ENCODE measurements around the gene RBM17. TPM values are rescaled to one million over a fixed set of nuclear protein-coding genes. Genes with fewer than 3 reads are reported as not detected.

Gene RBM17
- total RNA-seq, 1 donor from 2014 or later, result 113 TPM

- TF ChIP-seq, protein P1, sequence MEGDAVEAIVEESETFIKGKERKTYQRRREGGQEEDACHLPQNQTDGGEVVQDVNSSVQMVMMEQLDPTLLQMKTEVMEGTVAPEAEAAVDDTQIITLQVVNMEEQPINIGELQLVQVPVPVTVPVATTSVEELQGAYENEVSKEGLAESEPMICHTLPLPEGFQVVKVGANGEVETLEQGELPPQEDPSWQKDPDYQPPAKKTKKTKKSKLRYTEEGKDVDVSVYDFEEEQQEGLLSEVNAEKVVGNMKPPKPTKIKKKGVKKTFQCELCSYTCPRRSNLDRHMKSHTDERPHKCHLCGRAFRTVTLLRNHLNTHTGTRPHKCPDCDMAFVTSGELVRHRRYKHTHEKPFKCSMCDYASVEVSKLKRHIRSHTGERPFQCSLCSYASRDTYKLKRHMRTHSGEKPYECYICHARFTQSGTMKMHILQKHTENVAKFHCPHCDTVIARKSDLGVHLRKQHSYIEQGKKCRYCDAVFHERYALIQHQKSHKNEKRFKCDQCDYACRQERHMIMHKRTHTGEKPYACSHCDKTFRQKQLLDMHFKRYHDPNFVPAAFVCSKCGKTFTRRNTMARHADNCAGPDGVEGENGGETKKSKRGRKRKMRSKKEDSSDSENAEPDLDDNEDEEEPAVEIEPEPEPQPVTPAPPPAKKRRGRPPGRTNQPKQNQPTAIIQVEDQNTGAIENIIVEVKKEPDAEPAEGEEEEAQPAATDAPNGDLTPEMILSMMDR (IDR thresholded peaks at IDR 0.05; ENCODE audit: unreplicated experiment), result no peak
- Mint-ChIP-seq H3K27me3 (ENCODE audit: unreplicated experiment) (peaks cover 2% of the 10 kb centered on the region), H3K9me3 (ENCODE audit: unreplicated experiment) (no peaks in the 10 kb centered on the region), H3K4me1 (ENCODE audit: unreplicated experiment) (peaks cover 7% of the 10 kb centered on the region), H3K27ac (ENCODE audit: unreplicated experiment) (no peak overlapping the region), H3K36me3 (ENCODE audit: low read depth, unreplicated experiment) (no peaks in the 10 kb centered on the region), H3K4me3 (ENCODE audit: unreplicated experiment) (no peak overlapping the region)
- no peak for DNase-seq (ENCODE audit: low spot score)
Measured at GRCh38 chr10:6067457-6067856, 21.4 kb upstream of the RBM17 start.

- peaks cover 7% of the 10 kb centered on the region for H3K4me1 Mint-ChIP-seq (ENCODE audit: unreplicated experiment)
- no peak overlapping the region for H3K4me3 Mint-ChIP-seq (ENCODE audit: unreplicated experiment)
- H3K9me3 Mint-ChIP-seq (ENCODE audit: unreplicated experiment), result no peaks in the 10 kb centered on the region
- TF ChIP-seq, protein P1 (IDR thresholded peaks at IDR 0.05; ENCODE audit: unreplicated experiment), result no peak
- no peak for DNase-seq (ENCODE audit: low spot score)
- peaks cover 2% of the 10 kb centered on the region for H3K27me3 Mint-ChIP-seq (ENCODE audit: unreplicated experiment)
- H3K27ac Mint-ChIP-seq (ENCODE audit: unreplicated experiment), result no peak overlapping the region
- no peaks in the 10 kb centered on the region for H3K36me3 Mint-ChIP-seq (ENCODE audit: low read depth, unreplicated experiment)
Measured at GRCh38 chr10:6068006-6068405, 20.8 kb upstream of the RBM17 start.

DNA sequence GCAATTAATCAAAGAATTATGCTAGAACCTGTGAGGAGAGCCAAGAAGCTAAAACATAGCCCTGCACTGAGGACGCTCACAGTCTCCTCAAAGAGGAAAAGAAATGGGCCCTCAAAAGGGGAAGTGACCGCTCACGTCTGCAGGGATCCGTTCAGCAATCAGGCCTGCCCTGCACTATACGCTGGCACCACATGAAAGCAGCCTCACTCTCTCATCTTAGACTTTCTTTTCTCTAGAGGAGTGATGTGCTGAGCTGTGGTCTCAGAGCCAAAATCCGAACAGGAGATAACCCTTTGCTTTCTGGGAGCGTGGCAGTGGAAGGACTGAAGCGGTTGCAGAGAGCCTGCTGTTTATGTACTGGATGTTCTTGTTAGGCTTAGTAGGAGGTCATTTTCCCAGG lies 20.4 kb upstream of the RBM17 start:
- Mint-ChIP-seq H3K9me3 (ENCODE audit: unreplicated experiment) (no peaks in the 10 kb centered on the region), H3K4me1 (ENCODE audit: unreplicated experiment) (peaks cover 7% of the 10 kb centered on the region), H3K27me3 (ENCODE audit: unreplicated experiment) (peaks cover 2% of the 10 kb centered on the region), H3K27ac (ENCODE audit: unreplicated experiment) (no peak overlapping the region), H3K36me3 (ENCODE audit: low read depth, unreplicated experiment) (no peaks in the 10 kb centered on the region), H3K4me3 (ENCODE audit: unreplicated experiment) (no peak overlapping the region)
- TF ChIP-seq, protein P1 (IDR thresholded peaks at IDR 0.05; ENCODE audit: unreplicated experiment), result no peak
- no peak for DNase-seq (ENCODE audit: low spot score)

DNA sequence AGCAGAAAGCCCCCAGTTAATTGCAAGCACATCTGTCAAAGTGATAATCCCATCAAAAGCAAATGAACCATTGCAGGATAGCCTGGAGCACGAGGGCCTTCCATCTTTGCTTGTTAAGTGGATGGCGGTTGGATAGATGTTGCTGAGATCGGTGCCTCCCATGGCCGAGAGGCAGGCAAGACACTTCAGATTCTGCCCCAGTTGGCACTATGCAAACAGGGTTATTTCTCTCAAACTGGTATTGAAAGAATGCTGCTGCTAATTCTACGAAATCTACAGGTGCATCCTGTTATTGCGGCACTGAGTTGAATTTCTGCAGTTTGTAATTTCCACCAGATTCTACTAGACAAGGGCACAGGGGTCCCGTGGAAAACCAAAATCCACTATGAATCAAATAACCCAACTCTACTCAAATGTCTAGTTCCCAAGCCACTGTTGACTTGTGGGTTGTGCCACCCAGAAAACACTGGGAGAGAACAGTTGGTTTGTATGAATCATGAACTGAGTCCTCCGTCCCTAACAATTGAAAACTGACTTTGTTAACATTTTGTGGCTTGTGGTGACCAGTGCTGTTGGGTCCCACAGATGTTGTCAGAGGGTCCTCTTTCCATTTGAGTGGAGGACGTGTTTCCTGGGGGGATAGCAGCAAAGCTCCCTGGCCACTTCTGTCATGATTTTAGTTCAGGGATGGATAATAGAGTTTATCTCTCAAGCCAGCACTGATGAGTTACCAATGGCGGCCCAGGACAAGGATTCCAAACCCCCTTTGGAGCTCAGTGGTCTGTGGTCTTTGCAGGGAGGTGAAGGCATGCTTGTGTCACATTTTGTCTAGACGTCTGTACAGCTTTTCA lies 19.5 kb upstream of the RBM17 start:
- H3K9me3 Mint-ChIP-seq (ENCODE audit: unreplicated experiment), result no peaks in the 10 kb centered on the region
- no peaks in the 10 kb centered on the region for H3K36me3 Mint-ChIP-seq (ENCODE audit: low read depth, unreplicated experiment)
- TF ChIP-seq, protein P1 (IDR thresholded peaks at IDR 0.05; ENCODE audit: unreplicated experiment), result no peak
- H3K4me1 Mint-ChIP-seq (ENCODE audit: unreplicated experiment), result peaks cover 7% of the 10 kb centered on the region
- no peak for DNase-seq (ENCODE audit: low spot score)
- H3K4me3 Mint-ChIP-seq (ENCODE audit: unreplicated experiment), result no peak overlapping the region
- H3K27me3 Mint-ChIP-seq (ENCODE audit: unreplicated experiment), result peaks cover 2% of the 10 kb centered on the region
- no peak overlapping the region for H3K27ac Mint-ChIP-seq (ENCODE audit: unreplicated experiment)

- Mint-ChIP-seq H3K4me1 (ENCODE audit: unreplicated experiment) (peaks cover 7% of the 10 kb centered on the region), H3K27ac (ENCODE audit: unreplicated experiment) (no peak overlapping the region), H3K9me3 (ENCODE audit: unreplicated experiment) (no peaks in the 10 kb centered on the region), H3K36me3 (ENCODE audit: low read depth, unreplicated experiment) (no peaks in the 10 kb centered on the region), H3K27me3 (ENCODE audit: unreplicated experiment) (peaks cover 2% of the 10 kb centered on the region), H3K4me3 (ENCODE audit: unreplicated experiment) (no peak overlapping the region)
- TF ChIP-seq, protein P1 (IDR thresholded peaks at IDR 0.05; ENCODE audit: unreplicated experiment), result no peak
- no peak for DNase-seq (ENCODE audit: low spot score)
Measured at GRCh38 chr10:6070660-6071059, 18.2 kb upstream of the RBM17 start.

Measured in endothelial cell (in vitro differentiated cells).